ENCODE data around the gene CES4A. TPM values are rescaled to one million over a fixed set of nuclear protein-coding genes. Genes with fewer than 3 reads are reported as not detected.

The CES4A gene
- total RNA-seq, 8 experiments from 2014 or later = 0.96 to 27.4 (median 7.1) TPM

DNA sequence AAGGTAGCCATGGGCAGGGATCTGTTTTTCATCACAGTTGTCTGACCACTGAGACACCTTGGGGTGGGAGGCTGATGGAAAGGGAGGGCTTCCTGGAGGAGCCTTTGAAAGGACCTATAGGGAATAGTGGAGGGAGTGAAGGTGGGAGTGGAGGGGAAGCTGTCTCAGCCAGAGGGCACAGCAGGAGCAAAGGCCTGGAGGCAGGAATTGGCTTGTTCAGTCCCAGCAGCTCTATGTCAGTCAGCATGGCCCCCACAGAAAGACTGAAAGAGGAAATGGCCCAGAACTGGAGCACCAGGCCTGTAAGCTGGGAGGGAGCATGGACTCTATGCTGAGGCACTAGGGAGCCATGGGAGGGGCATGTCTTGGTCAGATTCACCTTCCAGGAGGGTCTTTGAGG, 27.8 kb downstream of the CES4A start:
- no peak overlapping the region for H3K27ac ChIP-seq
- in situ Hi-C loops (cut with MboI; ENCODE audit: low pct_unique_long_range_greater_than_20kb in 2 of 9, low sequenced_read_pairs in 9 of 9, unreplicated experiment in 9 of 9) = no loop called here
- H3K4me1 ChIP-seq (replicated peaks in 1 of 2) = peaks cover 11 to 17% of the 10 kb centered on the region in 2 donors
- no peak for ATAC-seq (replicated peaks in 6 of 8)
- no peak overlapping the region for H3K4me3 ChIP-seq

DNA sequence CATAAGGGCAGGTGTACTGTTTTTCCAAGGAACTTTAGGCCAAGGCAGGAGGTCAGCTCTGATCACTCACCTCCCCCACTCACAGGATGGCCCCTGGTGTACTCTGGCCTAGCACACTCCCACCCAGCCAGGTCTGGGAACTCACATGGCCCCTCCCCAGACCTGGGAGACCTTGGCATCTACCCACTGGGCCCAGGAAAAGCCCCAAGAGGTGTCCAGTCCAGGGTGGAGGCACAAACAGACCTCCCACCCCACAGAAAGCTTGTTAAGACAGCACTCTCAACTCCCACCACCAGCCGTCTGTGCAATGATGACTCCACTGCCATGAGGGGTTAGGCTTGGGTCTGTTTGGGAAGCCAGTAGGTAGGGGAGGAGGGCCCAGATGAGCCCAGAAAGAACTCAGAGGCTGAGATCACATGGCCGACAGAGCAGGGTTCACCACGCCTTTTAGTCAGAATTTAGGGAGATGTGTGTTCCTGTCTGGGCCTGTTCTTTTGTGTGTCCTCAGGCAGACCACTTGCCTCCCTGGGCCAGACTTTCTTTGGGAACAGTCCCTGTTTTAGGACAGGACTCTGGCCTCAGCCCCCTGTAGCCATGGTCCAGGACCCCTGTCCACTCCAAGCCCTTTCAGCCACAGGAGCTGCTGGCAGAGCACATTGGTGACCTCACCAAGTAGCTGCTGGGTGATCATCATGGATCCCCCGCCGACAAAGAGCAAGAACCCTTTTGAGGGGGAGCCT, 28.5 kb downstream of the CES4A start:
- 33 to 83% (median 70%) methylated on average over 2 to 4 of the region's 5 CpGs; no CpG with 5 or more reads in 7 of the 10 experiments for WGBS, 10 experiments
- Histone ChIP-seq H3K27ac (no peak overlapping the region), H3K4me3 (no peak overlapping the region), H3K4me1 (replicated peaks in 1 of 2) (peaks cover 11 to 17% of the 10 kb centered on the region in 2 donors)
- ATAC-seq (replicated peaks in 6 of 8) = no peak
- in situ Hi-C loops (cut with MboI; ENCODE audit: low pct_unique_long_range_greater_than_20kb in 2 of 9, low sequenced_read_pairs in 9 of 9, unreplicated experiment in 9 of 9) = no loop called here

DNA sequence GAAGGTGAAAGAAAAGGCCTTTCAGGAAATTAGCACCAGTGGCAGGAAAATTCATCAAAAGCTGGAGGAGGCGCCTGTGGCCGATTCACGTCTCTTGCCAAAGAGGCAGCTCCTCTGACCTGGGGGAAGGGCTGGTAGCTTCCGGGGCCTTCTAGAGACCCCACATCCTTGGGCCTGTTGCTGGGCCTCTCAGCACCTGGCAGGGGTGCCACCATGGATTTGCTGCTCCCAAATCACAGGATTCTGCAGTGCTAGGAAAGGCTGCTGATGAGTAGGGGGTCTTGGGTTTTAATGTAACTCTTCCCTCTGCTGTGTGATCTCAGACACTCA, 29.0 kb downstream of the CES4A start:
- in situ Hi-C loops (cut with MboI; ENCODE audit: low pct_unique_long_range_greater_than_20kb in 2 of 9, low sequenced_read_pairs in 9 of 9, unreplicated experiment in 9 of 9) = no loop called here
- 83 to 100% methylated on average over 3 to 4 of the region's 4 CpGs; no CpG with 5 or more reads in 8 of the 10 experiments for WGBS, 10 experiments
- Histone ChIP-seq H3K4me3 (no peak overlapping the region), H3K27ac (no peak overlapping the region), H3K4me1 (replicated peaks in 1 of 2) (peaks cover 11 to 17% of the 10 kb centered on the region in 2 donors)
- ATAC-seq (replicated peaks in 6 of 8) = no peak

DNA sequence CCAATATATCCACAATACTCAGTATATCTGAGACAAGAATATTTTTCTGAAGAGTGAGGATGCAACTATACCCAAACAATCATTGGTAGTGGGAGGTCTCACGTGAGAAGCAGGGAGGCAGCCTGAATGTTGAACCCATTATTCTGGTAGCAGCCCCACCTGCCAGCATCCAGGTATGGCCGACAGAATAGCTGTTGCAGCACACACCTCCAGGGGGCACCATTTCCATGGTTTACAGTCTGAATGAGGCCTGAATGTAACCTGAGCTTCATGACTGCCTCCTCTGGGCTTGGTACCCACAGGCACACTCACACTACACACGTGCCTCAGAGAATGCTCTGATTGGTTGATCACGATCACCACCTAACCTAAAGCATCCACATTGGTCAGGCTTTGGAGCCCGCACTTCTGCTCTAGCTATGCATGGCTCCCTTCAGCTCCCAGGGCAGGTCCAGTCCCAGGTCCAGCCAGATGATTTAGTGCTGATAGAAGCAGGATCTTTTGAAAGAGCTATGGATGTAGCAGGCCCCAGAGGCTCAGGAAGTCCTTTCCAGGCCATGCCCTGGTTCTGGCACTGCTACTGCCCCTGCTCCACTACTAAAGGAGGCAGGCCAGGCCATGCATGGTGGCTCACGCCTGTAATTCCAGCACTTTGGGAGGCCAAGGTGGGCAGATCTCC, 29.6 kb downstream of the CES4A start:
- peak; percentile 55 to 97 (median 86) for ATAC-seq (replicated peaks in 6 of 8)
- WGBS, 10 experiments = 0 to 20% (median 0%) methylated on average over 1 to 5 of the region's 6 CpGs; no CpG with 5 or more reads in 3 of the 10 experiments
- Histone ChIP-seq H3K4me1 (replicated peaks in 1 of 2) (peaks cover 11 to 17% of the 10 kb centered on the region in 2 donors), H3K27ac (no peak overlapping the region), H3K4me3 (no peak overlapping the region)
- in situ Hi-C loops (cut with MboI; ENCODE audit: low pct_unique_long_range_greater_than_20kb in 2 of 9, low sequenced_read_pairs in 9 of 9, unreplicated experiment in 9 of 9) = no loop called here

DNA sequence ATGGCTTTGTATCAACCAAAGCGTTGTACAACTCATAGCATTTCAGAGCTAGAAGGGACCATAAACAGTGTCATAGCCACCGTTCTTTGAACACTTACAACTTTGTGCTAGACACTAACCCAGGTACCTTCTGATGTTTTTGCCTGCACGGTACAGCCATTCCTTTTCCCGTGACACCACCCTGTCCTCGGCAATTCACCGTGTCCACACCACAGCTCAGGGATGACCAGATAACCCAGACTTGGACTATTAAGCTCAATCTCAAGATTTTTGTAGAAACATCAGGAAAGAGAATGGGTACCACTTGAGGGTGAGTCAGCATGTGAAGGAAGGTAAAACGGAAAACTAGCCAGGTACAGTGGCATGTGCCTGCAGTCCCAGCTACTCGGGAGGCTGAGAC, 30.8 kb downstream of the CES4A start:
- in situ Hi-C loops (cut with MboI; ENCODE audit: low pct_unique_long_range_greater_than_20kb in 2 of 9, low sequenced_read_pairs in 9 of 9, unreplicated experiment in 9 of 9) = no loop called here
- H3K4me1 ChIP-seq (replicated peaks in 1 of 2) = peaks cover 3 to 7% of the 10 kb centered on the region in 2 donors
- no peak for ATAC-seq (replicated peaks in 6 of 8)
- WGBS, 10 experiments = 65 to 100% (median 87%) methylated on average over 1 to 6 of the region's 8 CpGs; no CpG with 5 or more reads in 2 of the 10 experiments
- no peak overlapping the region for H3K4me3 ChIP-seq
- no peak overlapping the region for H3K27ac ChIP-seq

DNA sequence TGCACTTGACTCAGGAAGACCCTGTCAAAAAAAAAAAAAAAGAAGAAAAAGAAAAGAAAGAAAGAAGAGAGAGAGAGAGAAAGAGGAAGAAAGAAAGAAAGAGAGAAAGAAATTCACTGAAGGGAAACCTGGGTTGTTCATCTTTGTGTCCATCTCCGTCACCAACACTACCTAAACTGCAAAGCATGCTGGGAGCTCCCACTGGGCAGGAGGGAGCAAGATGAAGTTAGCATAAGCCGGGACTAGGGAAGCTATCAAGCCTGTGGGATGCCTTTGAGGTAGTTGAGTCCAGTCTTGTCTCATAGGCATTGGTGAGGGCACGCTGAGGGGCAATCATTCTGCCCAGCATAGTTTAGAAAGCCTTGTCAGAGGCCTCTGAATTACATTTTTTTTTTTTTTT, 32.9 kb downstream of the CES4A start:
- Histone ChIP-seq H3K27ac (no peak overlapping the region), H3K4me1 (replicated peaks in 1 of 2) (no peaks in the 10 kb centered on the region), H3K4me3 (no peak overlapping the region)
- in situ Hi-C loops (cut with MboI; ENCODE audit: low pct_unique_long_range_greater_than_20kb in 2 of 9, low sequenced_read_pairs in 9 of 9, unreplicated experiment in 9 of 9) = no loop called here
- 60 to 100% (median 85%) methylated on average over 1 to 3 of the region's 3 CpGs; no CpG with 5 or more reads in 1 of the 10 experiments for WGBS, 10 experiments
- ATAC-seq (replicated peaks in 6 of 8) = no peak

DNA sequence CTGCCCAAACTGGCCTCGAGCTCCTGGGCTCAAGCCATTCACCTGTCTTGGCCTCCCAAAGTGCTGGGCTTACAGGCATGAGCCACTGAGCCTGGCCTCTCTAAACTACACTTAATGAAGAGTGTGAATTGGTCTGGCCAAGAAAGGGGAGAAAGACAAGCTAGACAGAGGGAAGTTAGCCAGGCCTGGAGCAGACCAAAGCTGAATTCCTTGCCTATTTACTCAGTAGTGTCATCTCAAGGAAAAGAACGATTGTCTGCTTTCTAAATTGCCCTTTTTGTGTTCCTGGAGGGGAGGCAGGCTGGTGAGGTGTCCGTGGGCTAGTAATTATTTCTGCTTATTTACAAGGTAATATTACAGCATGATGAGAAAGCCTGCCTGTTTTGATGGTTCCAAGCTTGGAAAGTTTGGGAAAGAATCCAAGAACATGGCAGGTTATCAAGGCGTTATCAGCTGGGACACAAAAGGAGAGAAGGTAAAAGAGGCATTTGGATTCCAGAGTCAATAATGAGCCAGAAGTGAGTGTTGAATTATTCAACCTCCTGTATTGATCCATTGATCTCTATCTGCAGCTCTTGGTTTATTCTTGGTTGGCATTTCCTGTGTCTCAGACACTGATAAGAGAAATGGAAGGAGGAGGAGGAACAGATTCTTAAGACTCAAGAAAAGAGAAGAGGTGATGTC, 34.3 kb downstream of the CES4A start:
- Histone ChIP-seq H3K27ac (no peak overlapping the region), H3K4me1 (replicated peaks in 1 of 2) (no peaks in the 10 kb centered on the region), H3K4me3 (no peak overlapping the region)
- 35 to 100% (median 74%) methylated on average over 1 to 4 of the region's 4 CpGs; no CpG with 5 or more reads in 2 of the 10 experiments for WGBS, 10 experiments
- no peak for ATAC-seq (replicated peaks in 6 of 8)
- in situ Hi-C loops (cut with MboI; ENCODE audit: low pct_unique_long_range_greater_than_20kb in 2 of 9, low sequenced_read_pairs in 9 of 9, unreplicated experiment in 9 of 9) = no loop called here

DNA sequence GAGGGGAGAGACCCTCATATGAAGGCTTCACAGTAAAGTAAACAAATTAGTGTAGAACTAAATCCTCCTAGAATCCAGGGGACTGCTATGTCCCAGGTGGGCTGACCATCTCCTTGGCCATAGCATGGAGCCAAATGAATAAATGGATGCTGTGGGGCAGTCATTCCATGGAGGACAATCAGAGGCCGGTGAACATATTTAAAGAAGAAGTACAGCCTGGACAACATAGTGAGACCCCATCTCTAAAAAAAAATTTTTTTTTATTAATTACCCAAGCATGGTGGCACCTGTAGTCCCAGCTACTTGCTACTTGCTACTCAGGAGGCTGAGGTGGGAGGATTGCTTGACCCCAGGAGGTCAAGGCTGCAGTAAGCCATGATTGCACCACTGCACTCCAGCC, 35.3 kb downstream of the CES4A start:
- in situ Hi-C loops (cut with MboI; ENCODE audit: low pct_unique_long_range_greater_than_20kb in 2 of 9, low sequenced_read_pairs in 9 of 9, unreplicated experiment in 9 of 9) = no loop called here
- no peak for ATAC-seq (replicated peaks in 6 of 8)
- H3K4me1 ChIP-seq (replicated peaks in 1 of 2) = peaks cover 2 to 4% of the 10 kb centered on the region in 2 donors
- H3K4me3 ChIP-seq = no peak overlapping the region
- no peak overlapping the region for H3K27ac ChIP-seq
- WGBS, 10 experiments = 78 to 100% (median 94%) methylated on average over 1 of the region's 1 CpG; no CpG with 5 or more reads in 4 of the 10 experiments

DNA sequence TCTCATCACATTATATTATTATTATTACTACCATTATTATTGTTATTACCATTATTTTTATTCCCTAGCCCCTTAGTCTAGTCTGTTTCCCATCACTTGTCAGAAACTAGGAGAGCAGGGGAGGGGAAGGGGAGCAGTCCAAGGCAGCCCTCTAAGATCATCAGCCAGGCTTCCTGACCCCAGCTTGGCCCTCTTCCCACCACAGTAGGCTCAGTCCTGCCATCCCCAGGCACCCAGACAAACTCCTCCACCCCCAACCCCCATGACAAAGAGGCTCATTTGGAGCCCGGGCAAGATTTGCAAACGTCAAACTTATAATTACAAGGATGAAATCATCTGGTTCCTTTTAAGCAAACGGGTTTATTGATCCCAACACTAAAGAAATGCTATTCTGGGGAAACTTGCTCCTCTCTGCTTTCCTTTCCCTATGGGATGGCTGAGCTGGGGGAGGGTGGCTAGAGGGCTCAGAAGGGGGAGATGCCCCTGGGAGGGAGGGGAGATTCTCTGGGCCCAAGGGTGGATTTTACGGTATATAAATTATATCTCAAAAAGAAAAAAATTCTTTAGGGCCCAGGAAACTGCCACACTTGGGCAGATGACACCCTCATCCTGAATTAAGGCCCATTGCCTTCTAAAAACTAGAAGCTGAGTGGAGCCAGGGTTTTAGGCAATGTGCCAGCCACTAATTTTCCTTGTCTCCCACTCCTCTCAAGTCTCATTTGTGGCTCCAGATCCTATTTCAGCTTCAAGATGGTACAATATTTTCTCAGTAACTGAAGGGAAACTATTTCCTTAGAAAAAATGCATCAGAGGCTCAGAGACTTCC, 36.2 kb downstream of the CES4A start:
- in situ Hi-C loops (cut with MboI; ENCODE audit: low pct_unique_long_range_greater_than_20kb in 2 of 9, low sequenced_read_pairs in 9 of 9, unreplicated experiment in 9 of 9) = no loop called here
- ATAC-seq (replicated peaks in 6 of 8) = no peak
- Histone ChIP-seq H3K27ac (no peak overlapping the region), H3K4me1 (replicated peaks in 1 of 2) (peaks cover 2 to 4% of the 10 kb centered on the region in 2 donors), H3K4me3 (no peak overlapping the region)
- WGBS, 10 experiments = 16 to 33% methylated on average over 3 of the region's 4 CpGs; no CpG with 5 or more reads in 8 of the 10 experiments

DNA sequence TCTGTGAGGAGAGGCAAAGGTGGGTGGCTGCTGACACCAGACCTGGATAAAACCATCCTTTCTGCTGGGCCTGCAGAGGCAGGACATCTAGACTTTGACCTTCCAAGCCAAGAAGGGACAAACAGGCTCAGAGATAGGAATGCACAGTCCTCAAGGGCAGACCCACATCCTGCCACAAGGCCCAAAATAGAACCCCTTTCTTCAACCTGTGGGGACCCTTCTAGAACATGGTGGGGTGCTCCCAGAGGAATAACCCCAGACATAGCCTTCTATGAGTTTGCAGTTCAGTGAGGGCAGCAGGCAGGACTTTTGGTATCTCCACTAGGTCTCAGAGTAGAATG, 36.8 kb downstream of the CES4A start:
- Histone ChIP-seq H3K27ac (no peak overlapping the region), H3K4me1 (replicated peaks in 1 of 2) (peaks cover 3 to 4% of the 10 kb centered on the region in 2 donors), H3K4me3 (no peak overlapping the region)
- in situ Hi-C loops (cut with MboI; ENCODE audit: low pct_unique_long_range_greater_than_20kb in 2 of 9, low sequenced_read_pairs in 9 of 9, unreplicated experiment in 9 of 9) = no loop called here
- ATAC-seq (replicated peaks in 6 of 8) = no peak

DNA sequence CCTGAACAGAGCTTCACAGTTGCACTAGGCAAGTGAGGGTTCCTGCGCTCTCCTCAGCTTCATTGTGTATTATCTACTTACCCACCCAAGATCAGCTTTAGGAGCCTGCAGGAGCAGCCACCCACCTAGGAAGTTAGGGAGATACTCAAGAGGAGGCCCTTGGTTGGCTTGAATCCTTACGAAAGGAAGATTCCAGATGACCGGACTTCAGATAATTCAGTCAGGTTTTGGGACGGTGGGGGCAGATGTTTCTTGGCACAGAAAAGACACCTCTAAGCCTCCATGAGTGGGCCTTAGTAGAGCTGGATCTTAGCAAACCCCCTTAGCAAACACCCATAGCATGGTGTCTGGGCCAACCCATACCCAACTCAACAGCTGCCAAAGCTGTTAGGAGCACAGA, 38.2 kb downstream of the CES4A start:
- H3K4me1 ChIP-seq (replicated peaks in 1 of 2) = peaks cover 10 to 14% of the 10 kb centered on the region in 2 donors
- 96 to 100% (median 100%) methylated on average over 1 to 4 of the region's 4 CpGs; no CpG with 5 or more reads in 7 of the 10 experiments for WGBS, 10 experiments
- no peak for ATAC-seq (replicated peaks in 6 of 8)
- in situ Hi-C loops (cut with MboI; ENCODE audit: low pct_unique_long_range_greater_than_20kb in 2 of 9, low sequenced_read_pairs in 9 of 9, unreplicated experiment in 9 of 9) = no loop called here
- H3K4me3 ChIP-seq = no peak overlapping the region
- no peak overlapping the region for H3K27ac ChIP-seq

DNA sequence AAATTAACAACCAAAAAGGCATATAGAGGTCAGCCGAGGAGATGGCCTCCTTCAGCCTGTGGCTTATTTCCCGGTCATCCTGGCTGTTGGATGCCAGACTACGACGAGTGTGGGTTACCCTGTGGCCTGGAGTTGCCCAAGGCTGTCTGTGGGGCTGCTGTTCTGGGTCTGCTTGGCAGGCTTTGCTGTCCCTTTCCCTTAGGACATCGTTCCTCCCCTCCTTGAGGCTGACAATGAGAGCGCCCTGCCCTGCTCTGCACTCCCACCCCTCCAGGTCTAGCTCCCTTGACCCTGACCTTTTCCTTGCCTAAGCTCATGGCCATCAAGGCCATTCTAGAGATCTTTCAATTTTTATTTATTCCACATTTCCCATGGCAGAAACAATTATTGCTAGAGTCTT, 38.7 kb downstream of the CES4A start:
- WGBS, 10 experiments = 80 to 100% (median 90%) methylated on average over 2 to 6 of the region's 6 CpGs; no CpG with 5 or more reads in 3 of the 10 experiments
- Histone ChIP-seq H3K4me1 (replicated peaks in 1 of 2) (peaks cover 10 to 14% of the 10 kb centered on the region in 2 donors), H3K27ac (no peak overlapping the region), H3K4me3 (no peak overlapping the region)
- ATAC-seq (replicated peaks in 6 of 8) = no peak
- in situ Hi-C loops (cut with MboI; ENCODE audit: low pct_unique_long_range_greater_than_20kb in 2 of 9, low sequenced_read_pairs in 9 of 9, unreplicated experiment in 9 of 9) = no loop called here
